ENCODE measurements around the gene GRID2IP. TPM values are rescaled to one million over a fixed set of nuclear protein-coding genes. Genes with fewer than 3 reads are reported as not detected.

Gene GRID2IP
- total and polyA plus RNA-seq, 2 of the 13 experiments (the other 11 are each of a cell fraction or from before 2014, with no cell fraction given), result 0.03 TPM; not detected in 1

GRCh38 chr7:6577369-6578113 is 26.3 kb upstream of the GRID2IP start, which contains the start of gene ZDHHC4 (continued):
- TF ChIP-seq ATM (IDR thresholded peaks at IDR 0.05; ENCODE audit: borderline replicate concordance) (no peak), ZNF3 (CRISPR knock-in tag; IDR thresholded peaks at IDR 0.05) (no peak), ZNF747 (CRISPR knock-in tag; IDR thresholded peaks at IDR 0.05; ENCODE audit: borderline replicate concordance) (peak; percentile 56; the same call in 1 of the 2 replicates), SP5 (CRISPR knock-in tag; IDR thresholded peaks at IDR 0.05; ENCODE audit: borderline replicate concordance, low read depth) (peak; percentile 60), TEAD2 (CRISPR knock-in tag; IDR thresholded peaks at IDR 0.05) (no peak), NCOR1 (IDR thresholded peaks at IDR 0.05; ENCODE audit: borderline replicate concordance, low read length) (no peak), ASH2L (IDR thresholded peaks at IDR 0.05; ENCODE audit: insufficient read length, low read depth, low read length) (peak; percentile 38), PCBP1 (IDR thresholded peaks at IDR 0.05; ENCODE audit: borderline replicate concordance, low read depth, low read length) (0 out of 2 replicates have a peak, but pooled peaks have one; percentile 56), BCL6 (CRISPR knock-in tag; IDR thresholded peaks at IDR 0.05) (peak; percentile 50; the same call in 1 of the 2 replicates), ARNT2 (CRISPR knock-in tag; IDR thresholded peaks at IDR 0.05; ENCODE audit: low read depth) (0 out of 2 replicates have a peak, but pooled peaks have one; percentile 36), RAD21 (CRISPR knock-in tag; IDR thresholded peaks at IDR 0.05) (peak; percentile 59), AHR (CRISPR knock-in tag; IDR thresholded peaks at IDR 0.05) (no peak; the same call in 1 of the 2 replicates), ZMYM3 (CRISPR knock-in tag; IDR thresholded peaks at IDR 0.05) (no peak; the same call in 1 of the 2 replicates), MIXL1 (CRISPR knock-in tag; IDR thresholded peaks at IDR 0.05) (no peak), BHLHE40 (IDR thresholded peaks at IDR 0.05; ENCODE audit: low read length) (0 out of 2 replicates have a peak, but pooled peaks have one; percentile 7), ZMAT3 (CRISPR knock-in tag; conservative IDR thresholded peaks at IDR 0.05) (peak; percentile 66; the same call in 1 of the 2 replicates), ZNF775 (CRISPR knock-in tag; IDR thresholded peaks at IDR 0.05; ENCODE audit: borderline replicate concordance) (no peak), ZNF234 (CRISPR knock-in tag; conservative IDR thresholded peaks at IDR 0.05) (0 out of 2 replicates have a peak, but pooled peaks have one; percentile 66), THYN1 (CRISPR knock-in tag; IDR thresholded peaks at IDR 0.05; ENCODE audit: borderline replicate concordance, low read depth) (no peak), ZNF740 (CRISPR knock-in tag; IDR thresholded peaks at IDR 0.05) (no peak), NR0B2 (CRISPR knock-in tag; IDR thresholded peaks at IDR 0.05) (0 out of 2 replicates have a peak, but pooled peaks have one; percentile 47), RBFOX2 (IDR thresholded peaks at IDR 0.05; ENCODE audit: low read depth, low read length) (peak; percentile 99), ZNF615 (CRISPR knock-in tag; IDR thresholded peaks at IDR 0.05; ENCODE audit: borderline replicate concordance) (peak; percentile 92; the same call in 1 of the 2 replicates), NR3C1 (CRISPR knock-in tag; IDR thresholded peaks at IDR 0.05) (no peak), ZNF20 (CRISPR knock-in tag; IDR thresholded peaks at IDR 0.05) (no peak; the same call in 1 of the 2 replicates), ZFP1 (CRISPR knock-in tag; IDR thresholded peaks at IDR 0.05) (no peak; the same call in 1 of the 2 replicates), ZNF326 (CRISPR knock-in tag; IDR thresholded peaks at IDR 0.05; ENCODE audit: borderline replicate concordance) (no peak), FOXP1 (IDR thresholded peaks at IDR 0.05) (no peak), FOXP1 (CRISPR knock-in tag; IDR thresholded peaks at IDR 0.05) (no peak), FOXO4 (CRISPR knock-in tag; conservative IDR thresholded peaks at IDR 0.05) (no peak), MAFG (CRISPR knock-in tag; IDR thresholded peaks at IDR 0.05) (no peak), ZNF235 (CRISPR knock-in tag; IDR thresholded peaks at IDR 0.05; ENCODE audit: borderline replicate concordance) (0 out of 2 replicates have a peak, but pooled peaks have one; percentile 26)
